G401 (cell line): Measurements from ENCODE around the gene EML1. TPM values are rescaled to one million over a fixed set of nuclear protein-coding genes. Genes with fewer than 3 reads are reported as not detected.

Experiments
- DNase-seq: peaks from one replicate; pipeline ENCODE4 v3.0.0-alpha.2; 2015; ENCODE audit warnings: low spot score
- in situ Hi-C: cut with HindIII; loops from 2 replicates; pipeline ENCODE4 v1.10.0; 2016; ENCODE audit warnings: low sequenced_read_pairs, mixed read lengths
- total RNA-seq: library from RNA; depleted of rRNA; stranded (reverse); fragments of >200 nt; shearing (Covaris generic); gene quantifications from 2 replicates; pipeline ENCODE4 v1.2.3, GENCODE V29; 2014

The EML1 gene
- total RNA-seq, 1 experiment from 2014 or later = 19.2 TPM

GRCh38 chr14:99910337-99911309 is 117.4 kb downstream of the EML1 start:
- in situ Hi-C loops = no loop called here
- DNase-seq = peak; percentile 18

GRCh38 chr14:99915305-99916090 is 122.3 kb downstream of the EML1 start:
- in situ Hi-C loops = no loop called here
- no peak for DNase-seq

GRCh38 chr14:99916091-99916383 is 122.8 kb downstream of the EML1 start:
- in situ Hi-C loops = no loop called here

GRCh38 chr14:99918781-99919180 is 125.6 kb downstream of the EML1 start:
- no peak for DNase-seq
- in situ Hi-C loops = no loop called here

More at GRCh38 chr14:99916091-99916383, 122.8 kb downstream of the EML1 start:
- no peak for DNase-seq

GRCh38 chr14:99921425-99921824 is 128.2 kb downstream of the EML1 start:
- DNase-seq = no peak
- in situ Hi-C loops = no loop called here

- DNase-seq = no peak
- in situ Hi-C loops = no loop called here
Observed at GRCh38 chr14:99924379-99924778, 131.2 kb downstream of the EML1 start.

GRCh38 chr14:99925471-99925870 is 132.3 kb downstream of the EML1 start:
- DNase-seq = no peak
- in situ Hi-C loops = no loop called here

- in situ Hi-C loops = no loop called here
Observed at GRCh38 chr14:99928963-99929362, 135.8 kb downstream of the EML1 start.

GRCh38 chr14:99929601-99930000 is 136.4 kb downstream of the EML1 start:
- in situ Hi-C loops = no loop called here

More at GRCh38 chr14:99928963-99929362, 135.8 kb downstream of the EML1 start:
- DNase-seq = no peak

GRCh38 chr14:99930420-99931274 is 137.4 kb downstream of the EML1 start:
- no peak for DNase-seq
- in situ Hi-C loops = no loop called here

More at GRCh38 chr14:99929601-99930000, 136.4 kb downstream of the EML1 start:
- DNase-seq = no peak

GRCh38 chr14:99931308-99931707 is 138.1 kb downstream of the EML1 start:
- no peak for DNase-seq
- in situ Hi-C loops = no loop called here

GRCh38 chr14:99936056-99936455 is 142.8 kb downstream of the EML1 start:
- in situ Hi-C loops = no loop called here
- DNase-seq = no peak

GRCh38 chr14:99936738-99937474 is 143.7 kb downstream of the EML1 start:
- in situ Hi-C loops = no loop called here
- no peak for DNase-seq

GRCh38 chr14:99937475-99938244 is 144.4 kb downstream of the EML1 start:
- in situ Hi-C loops = no loop called here

GRCh38 chr14:99938376-99938775 is 145.2 kb downstream of the EML1 start:
- in situ Hi-C loops = no loop called here
- no peak for DNase-seq

More at GRCh38 chr14:99937475-99938244, 144.4 kb downstream of the EML1 start:
- DNase-seq = no peak

- in situ Hi-C loops = no loop called here
- no peak for DNase-seq
Observed at GRCh38 chr14:99938896-99939295, 145.7 kb downstream of the EML1 start.

GRCh38 chr14:99939421-99939820 is 146.2 kb downstream of the EML1 start:
- no peak for DNase-seq
- in situ Hi-C loops = no loop called here

GRCh38 chr14:99940064-99940463 is 146.9 kb downstream of the EML1 start:
- no peak for DNase-seq
- in situ Hi-C loops = no loop called here
